Measurements from ENCODE around the gene ARIH1. TPM values are rescaled to one million over a fixed set of nuclear protein-coding genes. Genes with fewer than 3 reads are reported as not detected.
A peak's percentile ranks its signal among the peaks of the same experiment; 100 is the strongest.
"Not testable (repeated sequence)": the region's sequence is repeated elsewhere in the genome, so short reads cannot be mapped to it uniquely, and the experiment has no call there.

ARIH1 gene
- total RNA-seq, 1 donor from 2014 or later: 176 TPM

GRCh38 chr15:72623854-72624253 is 149.7 kb downstream of the ARIH1 start:
- ATAC-seq (ENCODE audit: poor library complexity); DNase-seq; intact Hi-C loops (cut with DNase I): not testable (repeated sequence)

DNA sequence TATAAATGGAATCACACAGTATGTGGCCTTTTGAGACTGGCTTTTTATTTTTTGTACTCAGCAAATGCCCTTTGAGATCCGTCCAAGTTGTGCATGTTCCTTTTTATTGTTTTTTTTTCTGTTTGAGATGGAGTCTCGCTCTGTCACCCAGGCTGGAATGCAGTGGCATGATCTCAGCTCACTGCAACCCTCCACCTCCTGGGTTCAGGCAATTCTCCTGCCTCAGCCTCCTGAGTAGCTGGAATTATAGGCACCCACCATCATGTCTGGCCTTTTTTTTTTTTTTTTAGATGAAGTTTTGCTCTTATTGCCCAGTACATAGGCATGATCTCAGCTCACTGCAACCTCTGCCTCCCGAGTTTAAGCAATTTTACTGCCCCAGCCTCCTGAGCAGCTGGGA is 152.0 kb downstream of the ARIH1 start:
- DNase-seq; ATAC-seq (ENCODE audit: poor library complexity): not testable (repeated sequence)

GRCh38 chr15:72628249-72629067 is 154.3 kb downstream of the ARIH1 start:
- DNase-seq; ATAC-seq (ENCODE audit: poor library complexity); intact Hi-C loops (cut with DNase I): not testable (repeated sequence)

More for the DNA sequence above, 152.0 kb downstream of the ARIH1 start:
- intact Hi-C loops (cut with DNase I): not testable (repeated sequence)

DNA sequence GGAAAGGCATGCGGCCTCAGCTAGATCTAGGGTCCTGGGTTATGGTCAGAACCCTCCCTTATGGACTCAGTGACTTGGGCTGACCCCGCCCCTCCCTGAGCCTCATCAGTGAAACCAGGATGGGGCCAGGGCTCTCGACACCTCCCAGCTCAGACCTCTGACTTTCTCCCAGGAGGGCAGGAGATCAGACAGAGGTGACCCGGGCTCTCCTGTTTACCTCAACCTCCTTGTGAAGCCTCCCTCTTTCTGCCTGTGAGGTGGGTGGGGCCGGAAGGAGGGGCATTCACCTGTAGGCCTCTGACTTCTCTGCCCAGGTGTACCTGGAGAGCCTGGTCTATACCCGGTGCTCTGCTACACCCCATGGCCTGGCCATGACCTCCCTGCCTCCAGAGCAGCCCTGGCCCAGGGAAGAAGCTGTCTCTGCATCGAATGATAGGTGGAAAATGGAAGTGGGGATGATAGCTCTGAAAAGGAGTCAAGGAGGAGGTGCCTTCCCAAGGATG is 155.0 kb downstream of the ARIH1 start:
- intact Hi-C loops (cut with DNase I); DNase-seq; ATAC-seq (ENCODE audit: poor library complexity): not testable (repeated sequence)

DNA sequence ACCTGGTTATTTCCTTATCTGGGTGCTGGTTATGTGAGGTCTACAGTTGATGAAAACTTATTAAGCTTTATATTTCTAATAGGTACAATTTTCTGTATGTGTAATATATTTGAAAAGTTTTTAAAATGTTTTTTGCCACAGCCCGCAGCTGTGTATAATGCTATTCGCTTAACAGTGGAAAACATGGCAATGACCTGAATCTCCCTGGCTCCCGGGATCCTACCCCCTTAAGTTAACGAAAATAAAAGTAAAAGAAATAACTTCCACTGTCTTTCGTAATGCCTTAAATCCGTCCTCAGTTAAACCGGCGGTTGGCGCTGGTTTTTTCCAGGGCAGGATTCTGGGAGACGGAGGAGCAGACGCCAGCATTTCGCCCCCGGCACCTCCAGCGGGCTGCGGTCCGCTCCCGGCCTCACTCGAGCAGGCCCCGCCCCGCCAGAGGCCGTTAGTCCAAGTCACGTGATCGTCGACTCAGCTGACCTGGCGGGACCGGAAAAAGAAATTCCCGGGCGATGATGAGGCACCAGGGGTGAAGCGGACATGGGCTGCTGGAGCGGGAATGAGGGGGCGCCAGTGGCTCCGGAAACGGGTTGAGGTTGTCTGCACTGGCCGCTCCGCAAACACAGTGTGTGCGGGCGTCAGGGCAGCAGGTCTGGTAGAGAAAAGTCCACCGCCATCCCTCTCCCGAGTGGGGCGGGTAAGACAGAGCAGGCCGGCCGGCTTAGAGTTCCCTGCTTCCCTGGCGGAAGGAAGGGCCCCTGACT is 162.6 kb downstream of the ARIH1 start:
- ATAC-seq (ENCODE audit: poor library complexity) (peak; percentile 97), DNase-seq (peak; percentile 86)
- intact Hi-C loops (cut with DNase I): not testable (repeated sequence)

GRCh38 chr15:72639759-72640483 is 165.8 kb downstream of the ARIH1 start:
- DNase-seq; intact Hi-C loops (cut with DNase I); ATAC-seq (ENCODE audit: poor library complexity): not testable (repeated sequence)

DNA sequence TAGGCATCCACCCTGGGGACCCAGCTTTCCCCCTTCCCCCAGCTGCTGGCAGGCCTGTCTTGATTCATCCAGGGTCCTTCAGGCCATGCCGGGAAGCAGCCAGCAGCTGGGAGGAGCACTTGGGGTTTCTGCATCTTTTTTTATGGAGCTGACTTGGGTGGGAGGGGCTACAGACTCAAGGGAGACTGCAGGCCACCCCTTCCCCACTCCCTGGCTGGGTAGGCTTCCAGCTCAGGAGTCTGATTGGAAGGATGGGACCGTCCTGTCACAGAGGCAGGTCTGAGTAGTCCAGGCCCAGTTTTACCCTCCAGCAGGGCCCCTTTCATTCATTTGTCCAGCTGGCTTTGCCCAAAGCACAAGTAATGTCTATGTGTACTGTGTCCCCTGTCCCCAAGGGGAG is 168.1 kb downstream of the ARIH1 start:
- DNase-seq; ATAC-seq (ENCODE audit: poor library complexity); intact Hi-C loops (cut with DNase I): not testable (repeated sequence)

DNA sequence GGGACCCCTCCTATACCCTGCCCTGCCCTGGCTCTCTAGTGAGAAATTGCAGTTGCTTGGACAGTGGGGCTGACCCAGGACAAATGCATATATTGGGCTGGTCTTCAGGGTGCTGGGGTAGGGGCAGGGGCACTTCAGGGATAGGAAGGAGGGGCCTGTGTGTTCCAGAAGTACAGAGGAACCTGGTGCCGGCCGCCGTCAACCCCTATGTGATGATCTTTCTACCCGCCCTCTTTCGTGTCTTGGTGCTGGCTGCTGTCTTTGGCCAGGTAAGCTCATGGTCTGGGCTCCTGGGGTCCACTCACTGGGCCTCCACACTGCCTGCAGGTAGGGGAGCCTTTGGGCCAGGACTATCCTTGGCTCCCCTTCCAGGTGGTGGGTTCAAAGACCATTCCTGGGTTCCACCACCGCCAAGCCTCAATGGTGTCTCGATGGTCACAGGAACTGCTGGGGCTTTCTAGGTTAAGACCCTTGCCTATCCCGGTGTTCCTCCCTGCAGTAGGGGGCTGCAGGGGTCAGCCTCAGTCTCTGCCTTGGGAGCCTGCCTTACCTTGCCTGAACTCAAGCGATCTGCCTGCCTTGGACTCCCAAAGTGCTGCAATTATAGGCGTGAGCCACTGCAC is 174.6 kb downstream of the ARIH1 start:
- DNase-seq; intact Hi-C loops (cut with DNase I); ATAC-seq (ENCODE audit: poor library complexity): not testable (repeated sequence)

Other genes with a start within 250 kb of the ARIH1 start
- 1,065 TPM for gene PKM, start 243.1 kb upstream of the ARIH1 start, total RNA-seq
- gene PARP6, start 201.8 kb upstream of the ARIH1 start, total RNA-seq: 37.2 TPM
- gene CELF6, start 154.2 kb upstream of the ARIH1 start, total RNA-seq: 1.3 TPM
- gene HEXA, start 98.3 kb upstream of the ARIH1 start, total RNA-seq: 58.7 TPM
- not detected for gene TMEM202, start 76.0 kb upstream of the ARIH1 start, total RNA-seq
- gene GOLGA6B, start 180.4 kb downstream of the ARIH1 start, total RNA-seq: not detected
- gene HIGD2B, start 211.9 kb downstream of the ARIH1 start, total RNA-seq: not detected
- 11.5 TPM for gene BBS4, start 211.9 kb downstream of the ARIH1 start, total RNA-seq